ENCODE data around the gene MSLN.

DNA sequence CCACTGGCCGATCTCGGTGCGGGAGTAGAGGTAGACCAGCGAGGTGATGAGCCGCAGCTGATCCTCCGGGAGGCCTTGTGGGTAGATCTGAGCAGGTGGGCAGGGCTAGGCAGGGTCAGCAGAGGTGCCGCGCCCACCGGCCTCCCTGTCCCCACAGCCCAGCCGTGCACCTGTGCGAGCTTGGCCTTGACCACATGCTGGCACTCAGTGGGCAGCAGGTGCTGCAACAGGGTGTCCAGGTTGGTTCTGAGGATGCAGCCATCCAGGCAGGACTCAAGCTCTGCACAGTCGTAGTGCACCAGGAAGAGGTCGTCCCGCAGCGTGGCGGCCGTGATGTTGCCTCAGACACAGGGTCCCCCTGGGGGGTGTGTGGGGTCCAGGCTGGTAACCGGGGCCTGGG is 12.4 kb downstream of the MSLN start:
- TF ChIP-seq POLR2AphosphoS5 (IDR thresholded peaks at IDR 0.05) (no peak), POLR2A (IDR thresholded peaks at IDR 0.05) (no peak)
- TF ChIP-seq, protein P1, sequence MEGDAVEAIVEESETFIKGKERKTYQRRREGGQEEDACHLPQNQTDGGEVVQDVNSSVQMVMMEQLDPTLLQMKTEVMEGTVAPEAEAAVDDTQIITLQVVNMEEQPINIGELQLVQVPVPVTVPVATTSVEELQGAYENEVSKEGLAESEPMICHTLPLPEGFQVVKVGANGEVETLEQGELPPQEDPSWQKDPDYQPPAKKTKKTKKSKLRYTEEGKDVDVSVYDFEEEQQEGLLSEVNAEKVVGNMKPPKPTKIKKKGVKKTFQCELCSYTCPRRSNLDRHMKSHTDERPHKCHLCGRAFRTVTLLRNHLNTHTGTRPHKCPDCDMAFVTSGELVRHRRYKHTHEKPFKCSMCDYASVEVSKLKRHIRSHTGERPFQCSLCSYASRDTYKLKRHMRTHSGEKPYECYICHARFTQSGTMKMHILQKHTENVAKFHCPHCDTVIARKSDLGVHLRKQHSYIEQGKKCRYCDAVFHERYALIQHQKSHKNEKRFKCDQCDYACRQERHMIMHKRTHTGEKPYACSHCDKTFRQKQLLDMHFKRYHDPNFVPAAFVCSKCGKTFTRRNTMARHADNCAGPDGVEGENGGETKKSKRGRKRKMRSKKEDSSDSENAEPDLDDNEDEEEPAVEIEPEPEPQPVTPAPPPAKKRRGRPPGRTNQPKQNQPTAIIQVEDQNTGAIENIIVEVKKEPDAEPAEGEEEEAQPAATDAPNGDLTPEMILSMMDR (IDR thresholded peaks at IDR 0.05) = no peak

All from upper lobe of left lung (tissue), 4 donors.